Adrenal gland (tissue), 12 donors: Measurements from ENCODE around the gene VPS13D. TPM values are rescaled to one million over a fixed set of nuclear protein-coding genes. Genes with fewer than 3 reads are reported as not detected.

ENCODE experiments used
- DNase-seq, 7 donors: peaks; one replicate each; pipeline ENCODE4 v3.0.0-alpha.2; 2019 to 2020
- H3K27ac ChIP-seq, 5 donors: fragments of 200-600 bp; sonication (generic) in 4 of 5; 1 replicate in 3 of 5; 2 replicates in 2 of 5; pipeline versions ENCODE4 v1.5.1 to v1.8.0; 2016 to 2020; ENCODE audit warnings: mild to moderate bottlenecking in 1 of 5
- H3K27me3 ChIP-seq: fragments of 200-600 bp; 2 replicates; pipeline ENCODE4 v1.8.0; 2021
- H3K36me3 ChIP-seq, 2 donors: fragments of 200-600 bp; replicated peaks in 1 of 2; 1 replicate in 1 of 2; 2 replicates in 1 of 2; pipeline versions ENCODE4 v1.5.1 to v1.8.0; 2018 to 2022
- H3K4me1 ChIP-seq, 2 donors: fragments of 200-600 bp; replicated peaks in 1 of 2; 1 replicate in 1 of 2; 2 replicates in 1 of 2; pipeline versions ENCODE4 v1.5.1 to v1.8.0; 2018 to 2021
- H3K4me3 ChIP-seq, 4 donors: fragments of 200-600 bp; sonication (generic) in 3 of 4; one replicate each; pipeline ENCODE4 v1.5.1; 2016 to 2018
- H3K9me3 ChIP-seq, 3 donors: fragments of 200-600 bp; sonication (generic) in 1 of 3; replicated peaks in 1 of 3; 1 replicate in 2 of 3; 2 replicates in 1 of 3; pipeline versions ENCODE4 v1.5.1 to v1.8.0; 2016 to 2021
- POLR2A ChIP-seq, 2 donors: fragments of 450-650 bp; IDR thresholded peaks; one replicate each; pipeline ENCODE4 v1.6.1; 2017; ENCODE audit warnings: antibody characterized with exemption in 2 of 2, mild to moderate bottlenecking in 2 of 2, moderate library complexity in 1 of 2
- WGBS, 4 donors: extraction: QIAGEN DNeasy Blood & Tissue Kit in 2 of 4; methylation state at CpG; one replicate each; pipeline versions ENCODE4 v1.1.5 to v1.1.7; 2013 to 2017; 5-methylcytosine and 5-hydroxymethylcytosine counted together
- intact Hi-C, 2 donors: fragments of 100-400 bp; cut with DNase I; formaldehyde crosslinking; loops; one replicate each; pipeline versions ENCODE4 v1.14.1 to v1.15.0; 2022 to 2023
- polyA plus RNA-seq, 3 donors: library from polyadenylated mRNA; stranded (reverse); fragments of 200-250 nt in 2 of 3; fragments of 350-450 nt in 1 of 3; fragmentation: Illumina TruSeq in 1 of 3; extraction: RNeasy Lipid Tissue Mini Kit (QIAGEN cat#74804) in 1 of 3; gene quantifications; one replicate each; pipeline ENCODE4 v1.2.3, GENCODE V29; 2013 to 2014
- total RNA-seq, 9 donors: library from RNA; depleted of rRNA in 4 of 9; stranded (reverse); fragments of >200 nt in 4 of 9; fragments of 120-200 nt in 1 of 9; fragmentation: NEBNext Ultra II Directional in 1 of 9; extraction: Animal tissue kit (Norgen Biotek cat#: 25700) in 1 of 9; gene quantifications; one replicate each; pipeline versions ENCODE4 v1.1.0 to v1.2.4, GENCODE V29; 2013 to 2023
- TF ChIP-seq, protein P1 (sequence below), 6 experiments: fragments of 450-650 bp in 4 of 6; fragments of 200-600 bp in 2 of 6; sonication (generic) in 1 of 6; IDR thresholded peaks; 1 replicate in 5 of 6; 2 replicates in 1 of 6; pipeline versions ENCODE4 v1.5.1 to v1.8.0; 2016 to 2021; ENCODE audit warnings: antibody characterized with exemption in 6 of 6, mild to moderate bottlenecking in 2 of 6, moderate library complexity in 1 of 6
- donor health status: healthy with polysubstance abuse.
- donor health status: Bipolar disorder and iron deficiency.
- donor health status: DM: yes; HTN: yes; CAD: no.
- donor health status: DM: no; HTN: no; CAD: no.
- donor health status: DM: no; HTN: no; CAD: no.
- donor health status: DM: yes; HTN: yes; CAD: no.

Gene VPS13D
- total and polyA plus RNA-seq, 12 donors, result 17.0 to 62.3 (median 39.9) TPM

DNA sequence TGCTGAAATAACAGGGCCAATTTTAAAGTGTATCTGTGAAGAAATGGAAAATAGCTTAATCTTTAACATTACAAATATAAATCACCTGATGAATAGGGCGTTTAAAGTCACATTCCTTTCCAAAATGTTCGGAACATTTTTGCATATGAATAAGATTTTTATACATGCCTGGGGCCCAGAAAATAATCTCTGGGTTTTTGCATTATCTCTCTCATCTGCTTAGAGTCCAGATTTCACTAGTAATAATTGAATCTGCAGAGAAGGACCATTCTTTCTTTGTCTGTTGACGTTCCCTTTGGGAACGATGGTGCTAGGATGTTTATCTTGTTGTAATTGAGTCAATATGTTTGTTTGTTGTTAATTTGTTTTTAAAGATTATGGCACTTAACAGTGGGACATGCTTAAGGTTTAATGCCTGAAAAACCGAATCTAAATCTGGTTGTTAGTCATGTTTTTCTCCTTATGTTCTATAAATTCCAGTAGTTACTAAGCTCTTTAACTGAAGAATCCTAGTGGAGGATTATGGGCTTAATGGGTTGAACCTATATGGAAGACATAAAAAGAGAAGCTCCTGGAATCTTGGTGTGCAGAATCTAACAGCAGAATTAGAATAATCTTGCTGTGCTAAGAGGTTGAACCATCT is 140.6 kb downstream of the VPS13D start:
- intact Hi-C loops, result no loop called here
- no peak for TF ChIP-seq POLR2A (IDR thresholded peaks at IDR 0.05)
- TF ChIP-seq, protein P1, sequence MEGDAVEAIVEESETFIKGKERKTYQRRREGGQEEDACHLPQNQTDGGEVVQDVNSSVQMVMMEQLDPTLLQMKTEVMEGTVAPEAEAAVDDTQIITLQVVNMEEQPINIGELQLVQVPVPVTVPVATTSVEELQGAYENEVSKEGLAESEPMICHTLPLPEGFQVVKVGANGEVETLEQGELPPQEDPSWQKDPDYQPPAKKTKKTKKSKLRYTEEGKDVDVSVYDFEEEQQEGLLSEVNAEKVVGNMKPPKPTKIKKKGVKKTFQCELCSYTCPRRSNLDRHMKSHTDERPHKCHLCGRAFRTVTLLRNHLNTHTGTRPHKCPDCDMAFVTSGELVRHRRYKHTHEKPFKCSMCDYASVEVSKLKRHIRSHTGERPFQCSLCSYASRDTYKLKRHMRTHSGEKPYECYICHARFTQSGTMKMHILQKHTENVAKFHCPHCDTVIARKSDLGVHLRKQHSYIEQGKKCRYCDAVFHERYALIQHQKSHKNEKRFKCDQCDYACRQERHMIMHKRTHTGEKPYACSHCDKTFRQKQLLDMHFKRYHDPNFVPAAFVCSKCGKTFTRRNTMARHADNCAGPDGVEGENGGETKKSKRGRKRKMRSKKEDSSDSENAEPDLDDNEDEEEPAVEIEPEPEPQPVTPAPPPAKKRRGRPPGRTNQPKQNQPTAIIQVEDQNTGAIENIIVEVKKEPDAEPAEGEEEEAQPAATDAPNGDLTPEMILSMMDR (IDR thresholded peaks at IDR 0.05), result no peak
- no peak for DNase-seq
- no peak overlapping the region for H3K27ac ChIP-seq
- H3K27me3 ChIP-seq, result no peaks in the 10 kb centered on the region
- H3K9me3 ChIP-seq, result no peaks in the 10 kb centered on the region
- H3K4me1 ChIP-seq, result no peaks in the 10 kb centered on the region
- peaks cover 0 to 31% of the 10 kb centered on the region in 2 donors for H3K36me3 ChIP-seq
- 73 to 83% (median 78%) methylated on average over 5 of the region's 5 CpGs for WGBS, 4 donors
- no peak overlapping the region for H3K4me3 ChIP-seq

DNA sequence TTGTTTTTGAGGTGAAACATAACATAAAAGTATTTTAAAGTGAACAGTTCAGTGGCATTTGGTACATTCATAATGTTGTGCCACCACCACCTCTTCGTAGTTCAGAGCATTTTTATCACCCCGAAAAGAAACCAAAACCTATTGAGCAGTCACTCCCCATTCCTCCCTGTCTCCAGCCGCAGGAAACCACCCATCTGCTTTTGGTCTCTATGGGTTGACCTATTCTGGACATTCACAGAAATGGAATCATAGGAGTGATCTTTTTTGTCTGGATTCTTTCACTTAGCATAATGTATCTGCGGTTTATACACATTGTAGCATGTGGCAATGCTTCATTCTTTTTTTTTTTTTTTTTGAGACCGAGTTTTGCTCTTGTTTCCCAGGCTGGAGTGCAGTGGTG is 141.2 kb downstream of the VPS13D start:
- Histone ChIP-seq H3K9me3 (no peaks in the 10 kb centered on the region), H3K4me3 (no peak overlapping the region), H3K36me3 (peaks cover 0 to 31% of the 10 kb centered on the region in 2 donors), H3K27me3 (no peaks in the 10 kb centered on the region), H3K27ac (no peak overlapping the region), H3K4me1 (peaks cover 0 to 2% of the 10 kb centered on the region in 2 donors)
- TF ChIP-seq, protein P1 (IDR thresholded peaks at IDR 0.05), result no peak
- TF ChIP-seq POLR2A (IDR thresholded peaks at IDR 0.05), result no peak
- intact Hi-C loops, result no loop called here
- WGBS, 4 donors, result 81 to 92% (median 89%) methylated on average over 5 of the region's 5 CpGs
- no peak for DNase-seq

DNA sequence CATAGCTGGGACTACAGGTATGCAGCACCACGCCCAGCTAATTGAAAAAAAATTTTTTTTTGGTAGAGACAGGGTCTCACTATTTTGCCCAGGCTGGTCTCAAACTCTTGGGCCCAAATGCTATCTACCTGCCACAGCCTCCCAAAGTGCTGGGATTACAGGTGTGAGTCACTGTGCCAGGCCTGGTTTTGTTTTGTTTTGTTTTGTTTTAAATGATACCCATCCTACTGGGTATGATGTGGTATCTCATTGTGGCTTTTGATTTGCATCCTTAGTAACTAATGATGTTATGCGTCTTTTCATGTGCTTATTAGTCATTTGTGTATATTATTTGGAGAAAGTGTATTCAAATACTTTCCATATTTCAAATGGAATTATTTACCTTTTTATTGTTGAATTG is 142.3 kb downstream of the VPS13D start:
- H3K4me1 ChIP-seq, result peaks cover 0 to 10% of the 10 kb centered on the region in 2 donors
- intact Hi-C loops, result no loop called here
- 94 to 99% (median 98%) methylated on average over 2 of the region's 2 CpGs for WGBS, 4 donors
- no peaks in the 10 kb centered on the region for H3K9me3 ChIP-seq
- DNase-seq, result no peak
- no peak overlapping the region for H3K27ac ChIP-seq
- no peak for TF ChIP-seq POLR2A (IDR thresholded peaks at IDR 0.05)
- H3K36me3 ChIP-seq, result peaks cover 0 to 28% of the 10 kb centered on the region in 2 donors
- H3K4me3 ChIP-seq, result no peak overlapping the region
- no peaks in the 10 kb centered on the region for H3K27me3 ChIP-seq

DNA sequence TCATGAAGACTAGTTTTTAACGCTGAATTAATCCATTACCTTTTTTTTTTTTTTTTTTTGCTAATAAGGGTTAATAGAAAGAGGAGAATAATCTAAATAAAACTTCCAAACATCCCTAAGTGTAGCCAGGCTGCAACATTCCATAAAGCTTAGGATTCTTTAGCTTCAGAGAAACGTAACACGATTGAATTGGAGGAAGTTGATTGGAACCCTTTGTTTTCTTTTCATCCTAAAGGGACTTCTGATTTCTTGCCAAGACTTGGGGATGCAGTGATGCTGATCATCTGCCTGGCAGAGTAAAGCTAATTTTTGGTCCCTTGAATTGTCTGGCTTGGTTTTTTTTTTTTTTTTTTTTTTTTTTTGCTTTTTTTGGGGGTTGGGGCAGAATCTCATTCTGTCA is 142.9 kb downstream of the VPS13D start:
- no peak for DNase-seq
- Histone ChIP-seq H3K4me3 (no peak overlapping the region), H3K27ac (no peak overlapping the region), H3K36me3 (peaks cover 0 to 22% of the 10 kb centered on the region in 2 donors), H3K4me1 (peaks cover 0 to 10% of the 10 kb centered on the region in 2 donors), H3K9me3 (no peaks in the 10 kb centered on the region), H3K27me3 (no peaks in the 10 kb centered on the region)
- TF ChIP-seq, protein P1 (IDR thresholded peaks at IDR 0.05), result no peak
- TF ChIP-seq POLR2A (IDR thresholded peaks at IDR 0.05), result no peak
- intact Hi-C loops, result no loop called here
- 85 to 92% (median 90%) methylated on average over 3 of the region's 3 CpGs for WGBS, 4 donors
